ENCODE results near the gene B4GALNT4. TPM values are rescaled to one million over a fixed set of nuclear protein-coding genes. Genes with fewer than 3 reads are reported as not detected.

The B4GALNT4 gene
- total RNA-seq, 2 donors from 2014 or later: 1.6 to 2.0 TPM

GRCh38 chr11:380491-380890, 11.2 kb downstream of the B4GALNT4 start:
- TF ChIP-seq CTCF (IDR thresholded peaks at IDR 0.05): no peak
- Histone ChIP-seq H3K27me3 (no peaks in the 10 kb centered on the region), H3K27ac (no peak overlapping the region), H3K36me3 (no peaks in the 10 kb centered on the region), H3K9me3 (no peaks in the 10 kb centered on the region), H3K4me1 (no peaks in the 10 kb centered on the region), H3K4me3 (no peak overlapping the region), H3K9ac (ENCODE audit: low read depth in 2 of 2, low read length in 2 of 2) (no peak overlapping the region)
- no peak for DNase-seq
- intact Hi-C loops (cut with DNase I): no loop called here

- Histone ChIP-seq H3K9me3 (no peaks in the 10 kb centered on the region), H3K4me3 (no peak overlapping the region), H3K4me1 (no peaks in the 10 kb centered on the region), H3K27me3 (no peaks in the 10 kb centered on the region), H3K27ac (no peak overlapping the region), H3K36me3 (no peaks in the 10 kb centered on the region), H3K9ac (ENCODE audit: low read depth in 2 of 2, low read length in 2 of 2) (no peak overlapping the region)
- no peak for DNase-seq
- intact Hi-C loops (cut with DNase I): no loop called here
- no peak for TF ChIP-seq CTCF (IDR thresholded peaks at IDR 0.05)
Observed at GRCh38 chr11:380996-381395, 11.7 kb downstream of the B4GALNT4 start.

- Histone ChIP-seq H3K36me3 (no peaks in the 10 kb centered on the region), H3K4me3 (no peak overlapping the region), H3K27me3 (no peaks in the 10 kb centered on the region), H3K9me3 (no peaks in the 10 kb centered on the region), H3K27ac (no peak overlapping the region), H3K9ac (ENCODE audit: low read depth in 2 of 2, low read length in 2 of 2) (no peak overlapping the region), H3K4me1 (no peaks in the 10 kb centered on the region)
- DNase-seq: no peak
- no peak for TF ChIP-seq CTCF (IDR thresholded peaks at IDR 0.05)
- intact Hi-C loops (cut with DNase I): no loop called here
Observed at GRCh38 chr11:381501-382072, 12.3 kb downstream of the B4GALNT4 start.

- no peaks in the 10 kb centered on the region for H3K9me3 ChIP-seq
- no peaks in the 10 kb centered on the region for H3K27me3 ChIP-seq
- no peak overlapping the region for H3K9ac ChIP-seq (ENCODE audit: low read depth in 2 of 2, low read length in 2 of 2)
- no peak overlapping the region for H3K4me3 ChIP-seq
- DNase-seq: no peak
- no peaks in the 10 kb centered on the region for H3K36me3 ChIP-seq
- intact Hi-C loops (cut with DNase I): no loop called here
- H3K27ac ChIP-seq: no peak overlapping the region
- TF ChIP-seq CTCF (IDR thresholded peaks at IDR 0.05): no peak
- H3K4me1 ChIP-seq: no peaks in the 10 kb centered on the region
Observed at GRCh38 chr11:382081-382629, 12.9 kb downstream of the B4GALNT4 start.

- H3K4me3 ChIP-seq: no peak overlapping the region
- H3K27me3 ChIP-seq: no peaks in the 10 kb centered on the region
- intact Hi-C loops (cut with DNase I): no loop called here
- H3K27ac ChIP-seq: no peak overlapping the region
- no peak overlapping the region for H3K9ac ChIP-seq (ENCODE audit: low read depth in 2 of 2, low read length in 2 of 2)
- no peaks in the 10 kb centered on the region for H3K4me1 ChIP-seq
- H3K9me3 ChIP-seq: no peaks in the 10 kb centered on the region
- H3K36me3 ChIP-seq: no peaks in the 10 kb centered on the region
- no peak for TF ChIP-seq CTCF (IDR thresholded peaks at IDR 0.05)
- DNase-seq: no peak
Observed at GRCh38 chr11:383431-383830, 14.1 kb downstream of the B4GALNT4 start.
